22Rv1 (cell line): ENCODE measurements around the gene CUEDC1.

Source experiments
- H3K27ac ChIP-seq: fragments of 450-650 bp; 2 replicates; pipeline ENCODE4 v1.5.1; 2017
- CTCF ChIP-seq: fragments of 450-650 bp; IDR thresholded peaks from 2 replicates; pipeline ENCODE4 v1.5.1; 2017; ENCODE audit warnings: mild to moderate bottlenecking
- ZFX ChIP-seq: fragments of 450-650 bp; IDR thresholded peaks from 2 replicates; pipeline ENCODE4 v1.6.1; 2017; ENCODE audit warnings: antibody characterized with exemption, borderline replicate concordance

The CUEDC1 gene

GRCh38 chr17:57999010-57999495 is 43.8 kb upstream of the CUEDC1 start:
- no peak overlapping the region for H3K27ac ChIP-seq
- TF ChIP-seq ZFX (no peak), CTCF (no peak)

- H3K27ac ChIP-seq = 0 out of 2 replicates have a peak overlapping the region, but pooled peaks have one; percentile 6
- TF ChIP-seq ZFX (no peak), CTCF (no peak)
These were observed 42.0 kb upstream of the CUEDC1 start for GRCh38 chr17:57997085-57997809.

- no peak overlapping the region; the same call in 1 of the 2 replicates for H3K27ac ChIP-seq
- TF ChIP-seq CTCF (peak; percentile 79), ZFX (no peak)
These were observed 40.1 kb upstream of the CUEDC1 start for GRCh38 chr17:57995076-57995956.

- no peak for TF ChIP-seq ZFX
- no peak for TF ChIP-seq CTCF
- H3K27ac ChIP-seq = no peak overlapping the region
These were observed 39.2 kb upstream of the CUEDC1 start for GRCh38 chr17:57994436-57994835.

GRCh38 chr17:57993471-57994365 is 38.5 kb upstream of the CUEDC1 start:
- TF ChIP-seq ZFX (no peak), CTCF (no peak)
- no peak overlapping the region for H3K27ac ChIP-seq

- TF ChIP-seq CTCF = no peak
- no peak for TF ChIP-seq ZFX
- H3K27ac ChIP-seq = no peak overlapping the region
These were observed 36.3 kb upstream of the CUEDC1 start for GRCh38 chr17:57991537-57991936.
